ENCODE data around the gene FBXO34. TPM values are rescaled to one million over a fixed set of nuclear protein-coding genes. Genes with fewer than 3 reads are reported as not detected.

The FBXO34 gene
- total and polyA plus RNA-seq, 9 of the 15 experiments (the other 6 are each of a cell fraction or from before 2014, with no cell fraction given), result 6.3 to 24.9 (median 16.2) TPM

DNA sequence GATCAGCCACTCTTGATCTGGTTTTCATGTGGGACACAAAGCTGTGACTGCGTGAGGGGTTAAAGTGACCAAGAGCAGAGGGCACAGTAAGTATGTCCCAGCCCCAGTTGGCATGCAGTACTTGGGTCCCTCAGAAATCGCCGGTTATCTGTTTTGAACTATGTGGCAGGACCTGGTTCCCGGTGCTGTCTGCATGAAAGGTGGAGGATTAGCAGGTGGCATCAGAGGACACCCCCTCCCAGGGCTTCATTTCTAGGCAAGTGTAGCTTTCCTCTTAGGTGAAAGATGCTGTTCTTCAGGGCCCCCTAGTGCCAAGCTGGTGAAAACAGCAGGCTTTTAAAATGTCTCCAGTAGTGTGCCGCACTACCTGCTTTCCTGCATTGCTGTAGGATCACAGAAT is 83.3 kb downstream of the FBXO34 start (continued):
- TF ChIP-seq, protein P1, sequence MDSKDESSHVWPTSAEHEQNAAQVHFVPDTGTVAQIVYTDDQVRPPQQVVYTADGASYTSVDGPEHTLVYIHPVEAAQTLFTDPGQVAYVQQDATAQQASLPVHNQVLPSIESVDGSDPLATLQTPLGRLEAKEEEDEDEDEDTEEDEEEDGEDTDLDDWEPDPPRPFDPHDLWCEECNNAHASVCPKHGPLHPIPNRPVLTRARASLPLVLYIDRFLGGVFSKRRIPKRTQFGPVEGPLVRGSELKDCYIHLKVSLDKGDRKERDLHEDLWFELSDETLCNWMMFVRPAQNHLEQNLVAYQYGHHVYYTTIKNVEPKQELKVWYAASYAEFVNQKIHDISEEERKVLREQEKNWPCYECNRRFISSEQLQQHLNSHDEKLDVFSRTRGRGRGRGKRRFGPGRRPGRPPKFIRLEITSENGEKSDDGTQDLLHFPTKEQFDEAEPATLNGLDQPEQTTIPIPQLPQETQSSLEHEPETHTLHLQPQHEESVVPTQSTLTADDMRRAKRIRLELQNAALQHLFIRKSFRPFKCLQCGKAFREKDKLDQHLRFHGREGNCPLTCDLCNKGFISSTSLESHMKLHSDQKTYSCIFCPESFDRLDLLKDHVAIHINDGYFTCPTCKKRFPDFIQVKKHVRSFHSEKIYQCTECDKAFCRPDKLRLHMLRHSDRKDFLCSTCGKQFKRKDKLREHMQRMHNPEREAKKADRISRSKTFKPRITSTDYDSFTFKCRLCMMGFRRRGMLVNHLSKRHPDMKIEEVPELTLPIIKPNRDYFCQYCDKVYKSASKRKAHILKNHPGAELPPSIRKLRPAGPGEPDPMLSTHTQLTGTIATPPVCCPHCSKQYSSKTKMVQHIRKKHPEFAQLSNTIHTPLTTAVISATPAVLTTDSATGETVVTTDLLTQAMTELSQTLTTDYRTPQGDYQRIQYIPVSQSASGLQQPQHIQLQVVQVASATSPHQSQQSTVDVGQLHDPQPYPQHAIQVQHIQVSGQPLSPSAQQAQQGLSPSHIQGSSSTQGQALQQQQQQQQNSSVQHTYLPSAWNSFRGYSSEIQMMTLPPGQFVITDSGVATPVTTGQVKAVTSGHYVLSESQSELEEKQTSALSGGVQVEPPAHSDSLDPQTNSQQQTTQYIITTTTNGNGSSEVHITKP (IDR thresholded peaks at IDR 0.05; ENCODE audit: partially characterized antibody), result peak; percentile 47

DNA sequence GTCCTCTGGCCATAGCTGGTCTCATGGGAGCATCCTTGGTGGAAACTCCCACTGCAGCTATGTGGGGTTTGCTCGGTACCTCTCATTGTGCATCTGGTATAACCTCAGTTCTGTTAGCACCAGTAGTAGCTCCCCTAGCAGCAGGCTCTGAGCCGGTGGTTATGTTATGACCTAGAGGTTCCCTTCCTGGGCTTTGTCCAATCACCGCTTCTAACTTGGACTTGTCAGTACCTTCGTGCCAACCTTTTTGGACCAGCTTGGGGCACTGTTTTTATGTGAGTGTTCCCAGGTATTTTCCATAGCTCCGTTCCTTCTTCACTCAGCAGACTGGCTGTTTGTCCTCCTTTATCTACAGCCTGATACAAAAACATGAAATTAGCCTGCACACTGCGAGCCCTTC is 84.7 kb downstream of the FBXO34 start:
- peaks cover 37% of the 10 kb centered on the region for H3K36me3 ChIP-seq (ENCODE audit: control insufficient read depth, insufficient read depth, low read length)
- ChIA-PET POLR2A (interaction anchor here (0.8 to 1.0 kb wide), 2 partner anchors 11 to 19 kb away, joined by 3 read pairs; no protein-coding TSS in a partner anchor), CTCF (ENCODE audit: low intra/inter-chr PET ratio) (interaction anchor here (0.6 kb wide), 1 partner anchor 266 kb away, joined by 3 read pairs; no protein-coding TSS in a partner anchor)
- no peak overlapping the region for H3K4me3 ChIP-seq
- FAIRE-seq (no peak), ATAC-seq (no peak), DNase-seq (ENCODE audit: extremely low read depth in 1 of 4, low spot score in 3 of 4) (no peak)
- H3K27ac ChIP-seq (ENCODE audit: extremely low read depth, low read depth, low read length), result no peak overlapping the region
- H2AFZ ChIP-seq (ENCODE audit: low read depth, low read length), result no peak overlapping the region
- no TSS peak for BruUV-seq (replicated peaks)
- no peaks in the 10 kb centered on the region for H4K20me1 ChIP-seq (replicated peaks; ENCODE audit: control insufficient read depth, insufficient read depth, low read length)
- H3K4me2 ChIP-seq (ENCODE audit: insufficient read depth, low read length), result no peak overlapping the region
- TF ChIP-seq SIN3B (IDR thresholded peaks at IDR 0.05; ENCODE audit: low read depth) (no peak), ZNF175 (CRISPR knock-in tag; IDR thresholded peaks at IDR 0.05; ENCODE audit: low read depth) (no peak), ZNF589 (CRISPR knock-in tag; IDR thresholded peaks at IDR 0.05; ENCODE audit: low read depth) (no peak)
- TF ChIP-seq, protein P2, sequence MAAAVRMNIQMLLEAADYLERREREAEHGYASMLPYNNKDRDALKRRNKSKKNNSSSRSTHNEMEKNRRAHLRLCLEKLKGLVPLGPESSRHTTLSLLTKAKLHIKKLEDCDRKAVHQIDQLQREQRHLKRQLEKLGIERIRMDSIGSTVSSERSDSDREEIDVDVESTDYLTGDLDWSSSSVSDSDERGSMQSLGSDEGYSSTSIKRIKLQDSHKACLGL (CRISPR knock-in tag; IDR thresholded peaks at IDR 0.05; ENCODE audit: borderline replicate concordance, poor library complexity, severe bottlenecking), result no peak
- H3K27me3 ChIP-seq (ENCODE audit: control insufficient read depth in 2 of 2, insufficient read depth in 2 of 2, low read length in 2 of 2), result no peaks in the 10 kb centered on the region
- no peaks in the 10 kb centered on the region for H3K9me3 ChIP-seq (replicated peaks; ENCODE audit: control insufficient read depth, insufficient read depth, low read depth, low read length)
- no peaks in the 10 kb centered on the region for H3K4me1 ChIP-seq (replicated peaks in 1 of 2; ENCODE audit: control insufficient read depth in 2 of 2, insufficient read depth in 2 of 2, low read length in 2 of 2)
- 100% methylated on average over 3 of the region's 6 CpGs for WGBS (ENCODE audit: insufficient coverage, low coverage, missing lambda C conversion rate)
- H3K79me2 ChIP-seq (ENCODE audit: control insufficient read depth, insufficient read depth, low read length), result no peaks in the 10 kb centered on the region
- no peak overlapping the region for H3K9ac ChIP-seq (ENCODE audit: insufficient read depth in 1 of 2, low read depth in 2 of 2, low read length in 2 of 2)
- intact Hi-C loops (cut with micrococcal nuclease), result loop anchor here (2.0 kb wide), 2 partner anchors 85 to 143 kb away; partner anchors contain the start of gene FBXO34
- no peaks in the 10 kb centered on the region for H3K9me1 ChIP-seq (ENCODE audit: control insufficient read depth, insufficient read depth, low read length)
- in situ Hi-C loops (cut with MboI), result no loop called here
